GM12891 (cell line): ENCODE results near the gene FARS2.

ENCODE experiments used
- POLR2AphosphoS5 ChIP-seq: IDR thresholded peaks from 2 replicates; pipeline ENCODE4 v1.6.1; 2011; ENCODE audit warnings: low read depth, low read length, control low read depth
- TAF1 ChIP-seq: IDR thresholded peaks from 2 replicates; pipeline ENCODE4 v1.6.1; 2011; ENCODE audit warnings: low read depth, low read length, control low read depth

DNA sequence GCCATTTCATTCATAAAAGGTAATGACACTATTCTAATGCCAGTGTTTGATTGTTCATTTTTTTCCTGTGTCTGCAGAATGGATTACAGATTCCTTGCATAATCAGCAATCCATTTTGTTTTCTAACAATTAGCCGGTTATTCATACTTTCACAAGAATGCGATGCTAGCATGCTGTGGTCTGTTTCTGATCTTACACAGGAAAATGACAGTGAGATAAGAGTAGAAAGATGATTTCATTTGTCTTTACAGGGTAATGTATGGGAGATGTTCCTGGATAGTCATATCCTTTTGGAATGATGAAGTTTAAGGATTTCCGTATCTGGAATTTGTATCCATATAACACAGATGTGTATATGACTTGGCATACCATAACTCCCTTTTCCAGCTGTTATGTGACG is 207.3 kb downstream of the FARS2 start:
- TF ChIP-seq POLR2AphosphoS5 (no peak), TAF1 (no peak)
